Astrocyte of the spinal cord (primary cell): ENCODE data around the gene MYBPHL.

Source experiments
- DNase-seq: peaks from one replicate; pipeline ENCODE4 v3.0.0; 2011; ENCODE audit warnings: low read depth, low spot score
- H3K4me3 ChIP-seq: 2 replicates; pipeline ENCODE4 v1.5.1; 2011; ENCODE audit warnings: low read depth, mild to moderate bottlenecking, low read length, moderate library complexity
- CTCF ChIP-seq: IDR thresholded peaks from 2 replicates; pipeline ENCODE4 v1.5.1; 2012; ENCODE audit warnings: low read depth, mild to moderate bottlenecking, low read length, inconsistent platforms
- in situ Hi-C: cut with HindIII; loops from 2 replicates; pipeline ENCODE4 v1.10.0; 2017; ENCODE audit warnings: low sequenced_read_pairs

Gene MYBPHL

GRCh38 chr1:109306832-109307273, at the start of gene MYBPHL:
TSS of gene MYBPHL (minus strand) at chr1:109307011. CDS start at chr1:109306991, 20 bp downstream.
- no peak for DNase-seq
- no peak for TF ChIP-seq CTCF
- in situ Hi-C loops, result no loop called here
- H3K4me3 ChIP-seq, result no peak within 1 kb of the TSS

- TF ChIP-seq CTCF, result no peak
- no peak for DNase-seq
- in situ Hi-C loops, result no loop called here
- H3K4me3 ChIP-seq, result no peak overlapping the region
Observed at GRCh38 chr1:109356505-109356904, 49.7 kb upstream of the MYBPHL start.

- no peak overlapping the region for H3K4me3 ChIP-seq
- TF ChIP-seq CTCF, result no peak
- in situ Hi-C loops, result no loop called here
- no peak for DNase-seq
Observed at GRCh38 chr1:109354929-109355328, 48.1 kb upstream of the MYBPHL start.

- in situ Hi-C loops, result no loop called here
- no peak for DNase-seq
- no peak overlapping the region for H3K4me3 ChIP-seq
- no peak for TF ChIP-seq CTCF
Observed at GRCh38 chr1:109351457-109351856, 44.6 kb upstream of the MYBPHL start.

- in situ Hi-C loops, result no loop called here
- H3K4me3 ChIP-seq, result no peak overlapping the region
- DNase-seq, result no peak
- TF ChIP-seq CTCF, result no peak
Observed at GRCh38 chr1:109350655-109351054, 43.8 kb upstream of the MYBPHL start.

- no peak overlapping the region for H3K4me3 ChIP-seq
- in situ Hi-C loops, result no loop called here
- no peak for TF ChIP-seq CTCF
- DNase-seq, result no peak
Observed at GRCh38 chr1:109350182-109350581, 43.4 kb upstream of the MYBPHL start.

- TF ChIP-seq CTCF, result no peak
- in situ Hi-C loops, result no loop called here
- no peak overlapping the region for H3K4me3 ChIP-seq
- DNase-seq, result no peak
Observed at GRCh38 chr1:109347511-109347910, 40.7 kb upstream of the MYBPHL start.
